CD14-positive monocyte (primary cell): Measurements from ENCODE around the gene SNX12. TPM values are rescaled to one million over a fixed set of nuclear protein-coding genes. Genes with fewer than 3 reads are reported as not detected.

ENCODE experiments used
- DNase-seq, 3 donors: peaks; one replicate each; pipeline ENCODE4 v3.0.0-alpha.2; 2011 to 2022
- H2AFZ ChIP-seq: 2 replicates; pipeline ENCODE4 v1.6.0; 2012; ENCODE audit warnings: mild to moderate bottlenecking, low read depth, low read length, inconsistent platforms; ENCODE audit not compliant: insufficient read depth, poor library complexity, severe bottlenecking
- H3K27ac ChIP-seq, 2 donors: 1 replicate in 1 of 2; 2 replicates in 1 of 2; pipeline ENCODE4 v1.5.1; 2012 to 2013; ENCODE audit warnings: low read length in 2 of 2, control low read depth in 1 of 2, inconsistent platforms in 1 of 2, low read depth in 1 of 2, mild to moderate bottlenecking in 1 of 2
- H3K27me3 ChIP-seq, 2 donors: one replicate each; pipeline versions ENCODE4 v1.6.0 to v1.6.1; 2011 to 2013; ENCODE audit warnings: low read length in 2 of 2; ENCODE audit not compliant: control insufficient read depth in 2 of 2, insufficient read depth in 2 of 2
- H3K36me3 ChIP-seq, 2 donors: replicated peaks in 1 of 2; 1 replicate in 1 of 2; 2 replicates in 1 of 2; pipeline versions ENCODE4 v1.5.1 to v1.6.1; 2012 to 2013; ENCODE audit warnings: low read length in 2 of 2, control low read depth in 1 of 2, inconsistent platforms in 1 of 2, mild to moderate bottlenecking in 1 of 2; ENCODE audit not compliant: insufficient read depth in 2 of 2, control insufficient read depth in 1 of 2
- H3K4me1 ChIP-seq, 2 donors: 1 replicate in 1 of 2; 2 replicates in 1 of 2; pipeline versions ENCODE4 v1.5.1 to v1.6.1; 2012 to 2013; ENCODE audit warnings: low read length in 2 of 2, control low read depth in 1 of 2, inconsistent platforms in 1 of 2, mild to moderate bottlenecking in 1 of 2, moderate library complexity in 1 of 2; ENCODE audit not compliant: insufficient read depth in 2 of 2, control insufficient read depth in 1 of 2
- H3K4me2 ChIP-seq: replicated peaks from 2 replicates; pipeline ENCODE3; 2012; ENCODE audit warnings: low read length, moderate library complexity, mild to moderate bottlenecking; ENCODE audit not compliant: poor library complexity, severe bottlenecking; ENCODE audit errors: extremely low read depth
- H3K4me3 ChIP-seq, 3 experiments: fragments of 200-600 bp in 1 of 3; sonication (generic) in 1 of 3; replicated peaks in 1 of 3; 1 replicate in 2 of 3; 2 replicates in 1 of 3; pipeline ENCODE4 v1.5.1; 2011 to 2013; ENCODE audit warnings: low read length in 3 of 3, mild to moderate bottlenecking in 3 of 3, control low read depth in 2 of 3, low read depth in 2 of 3, inconsistent platforms in 1 of 3, moderate library complexity in 1 of 3
- H3K79me2 ChIP-seq: 2 replicates; pipeline ENCODE4 v1.6.0; 2012; ENCODE audit warnings: mild to moderate bottlenecking, control low read depth, inconsistent platforms, low read length, moderate library complexity; ENCODE audit not compliant: insufficient read depth
- H3K9ac ChIP-seq: 2 replicates; pipeline ENCODE4 v1.6.0; 2017; ENCODE audit warnings: low read length, mild to moderate bottlenecking; ENCODE audit not compliant: insufficient read depth, poor library complexity, severe bottlenecking
- H3K9me3 ChIP-seq, 2 donors: replicated peaks in 1 of 2; 1 replicate in 1 of 2; 2 replicates in 1 of 2; pipeline versions ENCODE4 v1.5.1 to v1.6.1; 2012 to 2013; ENCODE audit warnings: low read length in 2 of 2, control low read depth in 1 of 2; ENCODE audit not compliant: control insufficient read depth in 1 of 2, insufficient read depth in 1 of 2
- H4K20me1 ChIP-seq: 2 replicates; pipeline ENCODE4 v1.6.0; 2012; ENCODE audit warnings: mild to moderate bottlenecking, low read length, control low read depth, moderate library complexity; ENCODE audit not compliant: insufficient read depth
- H3K27ac Mint-ChIP-seq, 7 donors: one replicate each; pipeline ENCODE4 v1.8.0; 2020; ENCODE audit warnings: mild to moderate bottlenecking in 7 of 7, mixed read lengths in 7 of 7, moderate library complexity in 6 of 7, inconsistent platforms in 2 of 7
- H3K27me3 Mint-ChIP-seq, 3 donors: one replicate each; pipeline ENCODE4 v1.8.0; 2021 to 2022; ENCODE audit warnings: low read depth in 3 of 3, mild to moderate bottlenecking in 3 of 3, mixed read lengths in 3 of 3, moderate library complexity in 3 of 3, inconsistent platforms in 1 of 3
- H3K36me3 Mint-ChIP-seq, 2 donors: one replicate each; pipeline ENCODE4 v1.8.0; 2020; ENCODE audit warnings: mixed read lengths in 2 of 2, inconsistent platforms in 1 of 2, mild to moderate bottlenecking in 1 of 2
- H3K4me1 Mint-ChIP-seq: one replicate; pipeline ENCODE4 v1.8.0; 2020; ENCODE audit warnings: mild to moderate bottlenecking, mixed read lengths
- H3K4me3 Mint-ChIP-seq, 2 donors: one replicate each; pipeline ENCODE4 v1.8.0; 2020; ENCODE audit warnings: mild to moderate bottlenecking in 2 of 2, mixed read lengths in 2 of 2, moderate library complexity in 1 of 2
- H3K9me3 Mint-ChIP-seq, 7 donors: one replicate each; pipeline ENCODE4 v1.8.0; 2020 to 2022; ENCODE audit warnings: mixed read lengths in 7 of 7, mild to moderate bottlenecking in 6 of 7, moderate library complexity in 6 of 7, inconsistent platforms in 2 of 7
- CTCF ChIP-seq: fragments of 200-600 bp; IDR thresholded peaks from one replicate; pipeline ENCODE4 v1.8.0; 2022; ENCODE audit warnings: antibody characterized with exemption, mild to moderate bottlenecking
- WGBS: methylation state at CpG from one replicate; pipeline ENCODE4 v1.1.5; 2013; ENCODE audit warnings: missing lambda C conversion rate; ENCODE audit not compliant: insufficient coverage; 5-methylcytosine and 5-hydroxymethylcytosine counted together
- intact Hi-C, 2 donors: fragments of 100-400 bp; cut with micrococcal nuclease; formaldehyde crosslinking; loops; one replicate each; pipeline versions ENCODE4 v1.15.0 to v1.15.1; 2023
- polyA plus RNA-seq, 3 donors: library from polyadenylated mRNA; depleted of rRNA in 1 of 3; unstranded in 2 of 3; stranded (reverse) in 1 of 3; fragments of 300-500 nt in 2 of 3; fragments of >200 nt in 1 of 3; fragmentation: Illumina TruSeq in 2 of 3; gene quantifications; 1 replicate in 2 of 3; 2 replicates in 1 of 3; pipeline ENCODE4 v1.2.3, GENCODE V29; 2012 to 2021

SNX12 gene
- polyA plus RNA-seq, 3 donors, result 4.2 to 12.9 (median 5.0) TPM

GRCh38 chrX:71107245-71107644, 39.1 kb upstream of the SNX12 start:
- peaks cover 0 to 3% (median 0%) of the 10 kb centered on the region in 3 donors for H3K27me3 Mint-ChIP-seq
- Histone ChIP-seq H3K27ac (no peak overlapping the region), H3K4me1 (peaks cover 71 to 77% of the 10 kb centered on the region in 2 donors), H3K36me3 (peaks cover 0 to 2% of the 10 kb centered on the region in 2 donors), H3K4me2 (no peak overlapping the region), H3K4me3 (no peak overlapping the region), H2AFZ (no peak overlapping the region), H3K9ac (no peak overlapping the region), H3K79me2 (peaks cover 7% of the 10 kb centered on the region), H4K20me1 (no peaks in the 10 kb centered on the region), H3K9me3 (no peaks in the 10 kb centered on the region), H3K27me3 (no peaks in the 10 kb centered on the region)
- H3K4me1 Mint-ChIP-seq, result peaks cover 83% of the 10 kb centered on the region
- H3K36me3 Mint-ChIP-seq, result peaks cover 0 to 15% of the 10 kb centered on the region in 2 donors
- peak overlapping the region in 2 of 7 donors; percentile 15 to 46 for H3K27ac Mint-ChIP-seq
- intact Hi-C loops, result no loop called here
- WGBS, result no CpG with 5 or more reads among the region's 4 CpGs
- H3K9me3 Mint-ChIP-seq, result peaks cover 0 to 1% (median 0%) of the 10 kb centered on the region in 7 donors
- no peak overlapping the region for H3K4me3 Mint-ChIP-seq
- no peak for TF ChIP-seq CTCF
- DNase-seq, result no peak

GRCh38 chrX:71106427-71106826, 38.3 kb upstream of the SNX12 start, which contains the start of gene CXorf65:
Gene CXorf65, minus strand, starts transcription at chrX:71106740. Its CDS starts 184 bp downstream, at chrX:71106556.
- H3K27ac Mint-ChIP-seq, result peak within 1 kb of the TSS; percentile 6 to 75 (median 58)
- H3K9ac ChIP-seq, result no peak within 1 kb of the TSS
- peak in 1 of 3 donors; percentile 62 for DNase-seq
- H3K27ac ChIP-seq, result no peak within 1 kb of the TSS
- H4K20me1 ChIP-seq, result no peaks in the 10 kb centered on the region
- peaks cover 0 to 3% (median 0%) of the 10 kb centered on the region in 3 donors for H3K27me3 Mint-ChIP-seq
- no peaks in the 10 kb centered on the region for H3K27me3 ChIP-seq
- H3K4me2 ChIP-seq, result no peak within 1 kb of the TSS
- H3K36me3 Mint-ChIP-seq, result peaks cover 3 to 15% of the 10 kb centered on the region in 2 donors
- no peak within 1 kb of the TSS for H3K4me3 Mint-ChIP-seq
- peaks cover 7% of the 10 kb centered on the region for H3K79me2 ChIP-seq
- no peak for TF ChIP-seq CTCF
- intact Hi-C loops, result no loop called here
- H3K36me3 ChIP-seq, result peaks cover 2 to 5% of the 10 kb centered on the region in 2 donors
- H3K4me3 ChIP-seq, result no peak within 1 kb of the TSS
- H3K9me3 Mint-ChIP-seq, result peaks cover 0 to 1% (median 0%) of the 10 kb centered on the region in 7 donors
- peaks cover 65 to 69% of the 10 kb centered on the region in 2 donors for H3K4me1 ChIP-seq
- WGBS, result no CpG with 5 or more reads among the region's 1 CpG
- peaks cover 75% of the 10 kb centered on the region for H3K4me1 Mint-ChIP-seq
- no peak within 1 kb of the TSS for H2AFZ ChIP-seq
- H3K9me3 ChIP-seq, result no peaks in the 10 kb centered on the region
